ENCODE data around the gene MBLAC2.
A peak's percentile ranks its signal among the peaks of the same experiment; 100 is the strongest.

The MBLAC2 gene

DNA sequence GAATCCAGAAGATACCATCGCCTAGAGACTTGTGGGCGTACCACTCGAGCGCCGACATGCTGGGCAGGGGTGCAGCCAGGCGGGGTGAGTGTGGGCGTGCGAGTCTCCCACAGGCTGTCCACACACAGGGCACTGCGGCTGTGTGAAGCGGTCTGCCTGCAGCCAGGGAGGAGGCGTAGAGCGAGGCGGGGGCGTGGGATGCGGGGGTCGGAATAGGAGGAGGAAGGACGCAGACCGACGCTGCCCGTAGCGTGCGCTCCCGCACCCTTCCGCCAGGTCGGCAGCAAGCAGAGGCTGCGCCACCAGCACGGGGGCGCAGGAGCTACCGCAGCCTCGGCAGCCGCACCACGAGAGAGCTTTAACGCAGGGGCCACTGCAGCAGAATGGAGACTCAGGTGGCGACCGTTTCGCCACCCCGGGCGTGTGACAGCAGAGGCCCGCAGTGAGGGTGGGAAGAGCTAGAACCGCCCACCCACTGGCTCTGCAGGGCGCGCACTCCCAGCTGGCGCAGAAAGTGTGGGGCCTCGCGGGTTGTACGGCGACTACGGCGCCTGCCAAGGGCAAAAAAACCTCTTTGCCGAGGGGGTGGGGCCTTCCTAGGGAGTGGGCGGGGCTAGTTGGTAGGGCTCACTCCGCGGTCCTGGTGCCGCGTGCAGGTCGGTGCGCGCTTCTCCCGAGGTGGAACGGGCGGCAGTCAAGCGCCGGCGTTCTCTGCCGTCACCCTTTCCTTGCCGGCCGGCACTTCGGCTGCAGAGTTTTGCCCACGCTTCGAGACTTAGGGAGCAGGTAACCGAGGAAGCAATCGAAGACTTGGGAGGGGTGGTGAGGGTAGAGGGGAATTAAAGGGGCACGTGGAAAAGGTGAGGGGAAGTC lies at the start of gene MBLAC2, which contains the start of gene POLR3G:
TSS of gene MBLAC2 (minus strand) at position 537 of the 873 bp plus-strand sequence. CDS start at position 58, 479 bp downstream.
TSS of gene POLR3G (plus strand) at position 630 of the 873 bp plus-strand sequence. CDS start 10,704 bp downstream, outside the sequence.
- TF ChIP-seq, protein P1, sequence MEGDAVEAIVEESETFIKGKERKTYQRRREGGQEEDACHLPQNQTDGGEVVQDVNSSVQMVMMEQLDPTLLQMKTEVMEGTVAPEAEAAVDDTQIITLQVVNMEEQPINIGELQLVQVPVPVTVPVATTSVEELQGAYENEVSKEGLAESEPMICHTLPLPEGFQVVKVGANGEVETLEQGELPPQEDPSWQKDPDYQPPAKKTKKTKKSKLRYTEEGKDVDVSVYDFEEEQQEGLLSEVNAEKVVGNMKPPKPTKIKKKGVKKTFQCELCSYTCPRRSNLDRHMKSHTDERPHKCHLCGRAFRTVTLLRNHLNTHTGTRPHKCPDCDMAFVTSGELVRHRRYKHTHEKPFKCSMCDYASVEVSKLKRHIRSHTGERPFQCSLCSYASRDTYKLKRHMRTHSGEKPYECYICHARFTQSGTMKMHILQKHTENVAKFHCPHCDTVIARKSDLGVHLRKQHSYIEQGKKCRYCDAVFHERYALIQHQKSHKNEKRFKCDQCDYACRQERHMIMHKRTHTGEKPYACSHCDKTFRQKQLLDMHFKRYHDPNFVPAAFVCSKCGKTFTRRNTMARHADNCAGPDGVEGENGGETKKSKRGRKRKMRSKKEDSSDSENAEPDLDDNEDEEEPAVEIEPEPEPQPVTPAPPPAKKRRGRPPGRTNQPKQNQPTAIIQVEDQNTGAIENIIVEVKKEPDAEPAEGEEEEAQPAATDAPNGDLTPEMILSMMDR (conservative IDR thresholded peaks at IDR 0.05; ENCODE audit: low read depth, low read length), result peak; percentile 69
- H3K4me3 ChIP-seq (ENCODE audit: low read depth, low read length), result peak within 1 kb of the TSS; percentile 72
- DNase-seq (ENCODE audit: low read depth), result peak; percentile 96

DNA sequence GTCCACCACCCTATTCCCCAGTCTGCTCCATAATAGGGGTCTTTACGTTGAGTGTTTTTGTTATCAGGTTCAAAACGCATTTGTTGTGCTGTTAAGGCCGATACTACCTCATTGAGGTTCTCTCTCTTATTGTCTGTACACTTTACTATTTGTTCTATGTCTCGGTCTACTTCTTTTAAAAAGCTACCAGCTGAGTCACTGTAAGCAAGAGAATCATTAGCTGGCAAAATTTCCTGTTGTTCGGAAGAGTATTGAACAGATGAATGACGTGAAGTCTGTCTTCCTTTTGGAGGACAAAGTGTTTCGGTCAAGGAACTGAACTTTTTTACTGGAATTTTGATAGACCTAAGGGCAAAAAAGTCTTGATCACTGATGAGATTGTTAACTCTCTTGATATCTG lies 44.5 kb upstream of the MBLAC2 start:
- TF ChIP-seq, protein P1 (conservative IDR thresholded peaks at IDR 0.05; ENCODE audit: low read depth, low read length), result no peak

DNA sequence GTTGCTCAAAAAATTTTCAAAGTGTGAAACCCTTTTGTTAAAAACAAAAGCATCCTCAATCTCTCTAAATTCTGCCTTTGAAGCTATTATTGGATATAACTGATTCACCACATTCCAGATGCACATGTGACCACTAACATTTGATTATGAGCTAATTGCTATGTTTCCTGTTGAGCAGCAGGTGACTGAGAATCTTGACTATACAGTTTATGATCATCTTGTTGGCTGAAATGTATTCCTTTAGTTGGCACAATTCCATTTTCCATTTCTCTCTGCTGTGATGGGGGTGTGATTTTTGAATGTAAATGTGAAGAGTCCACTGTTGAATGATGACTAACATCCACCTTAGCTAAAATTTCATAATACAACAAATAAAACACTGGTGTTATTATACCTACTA lies 44.1 kb upstream of the MBLAC2 start:
- TF ChIP-seq, protein P1 (conservative IDR thresholded peaks at IDR 0.05; ENCODE audit: low read depth, low read length), result no peak
- peak; percentile 79 for DNase-seq (ENCODE audit: low read depth)
- H3K4me3 ChIP-seq (ENCODE audit: low read depth, low read length), result no peak overlapping the region

More for the DNA sequence above, 44.5 kb upstream of the MBLAC2 start:
- H3K4me3 ChIP-seq (ENCODE audit: low read depth, low read length), result no peak overlapping the region
- no peak for DNase-seq (ENCODE audit: low read depth)

DNA sequence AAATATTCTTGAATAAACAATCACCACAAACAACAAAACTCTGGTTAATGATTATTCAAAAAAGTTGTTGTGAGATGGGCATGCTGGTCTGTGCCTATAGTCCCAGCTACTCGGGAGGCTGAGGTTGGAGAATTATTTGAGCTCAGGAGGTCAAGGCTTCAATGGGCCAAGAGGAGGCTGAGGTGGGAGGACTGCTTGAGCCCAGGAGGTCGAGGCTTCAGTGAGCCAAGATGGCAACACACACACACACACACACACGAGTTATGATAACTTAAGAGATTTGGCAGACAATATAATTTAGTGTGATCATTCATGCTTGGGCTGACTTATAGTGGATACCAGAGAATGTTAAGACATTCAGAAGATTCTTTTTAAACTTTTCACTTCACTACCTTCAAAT lies 39.9 kb upstream of the MBLAC2 start:
- H3K4me3 ChIP-seq (ENCODE audit: low read depth, low read length), result no peak overlapping the region
- TF ChIP-seq, protein P1 (conservative IDR thresholded peaks at IDR 0.05; ENCODE audit: low read depth, low read length), result no peak
- no peak for DNase-seq (ENCODE audit: low read depth)

DNA sequence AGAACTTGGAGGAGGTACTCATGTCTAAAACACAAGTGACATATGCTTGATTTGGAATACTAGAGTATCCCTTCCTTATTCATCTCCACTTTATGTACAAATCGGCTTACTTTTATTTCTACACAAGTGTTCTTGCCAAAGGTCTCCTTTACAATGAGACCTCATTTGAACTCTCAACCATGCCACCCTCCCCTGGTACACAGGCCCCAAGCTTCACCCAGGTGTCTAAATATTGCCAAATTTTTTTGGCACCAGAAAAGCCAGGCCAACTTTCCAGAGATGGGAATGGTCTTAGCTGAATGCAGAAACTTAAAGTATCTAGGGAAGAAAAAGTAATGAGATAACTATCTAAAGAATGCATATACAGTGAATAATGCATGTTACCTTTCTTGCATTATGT lies 35.9 kb upstream of the MBLAC2 start:
- H3K4me3 ChIP-seq (ENCODE audit: low read depth, low read length), result no peak overlapping the region
- no peak for DNase-seq (ENCODE audit: low read depth)
- TF ChIP-seq, protein P1 (conservative IDR thresholded peaks at IDR 0.05; ENCODE audit: low read depth, low read length), result no peak

DNA sequence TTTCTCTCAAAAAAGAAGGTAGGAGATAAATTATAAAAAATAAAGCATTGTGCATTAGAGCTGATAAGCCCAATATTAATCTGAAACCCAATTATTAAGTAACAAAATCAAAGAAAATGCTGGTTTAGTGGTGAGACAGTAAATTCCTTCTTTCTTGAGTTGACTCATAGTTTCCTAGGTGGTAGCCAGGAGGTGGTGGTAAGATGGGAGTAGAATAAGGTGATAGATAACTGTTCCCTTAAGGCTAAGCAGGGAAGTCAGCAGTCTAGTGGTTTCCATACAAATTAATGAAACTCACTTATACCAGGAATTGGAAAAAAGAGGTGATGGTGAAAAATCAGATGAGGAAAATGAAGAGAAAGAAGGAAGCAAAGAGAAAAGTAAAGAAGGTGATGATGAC lies 31.6 kb upstream of the MBLAC2 start:
- peak; percentile 16 for DNase-seq (ENCODE audit: low read depth)
- H3K4me3 ChIP-seq (ENCODE audit: low read depth, low read length), result no peak overlapping the region
- TF ChIP-seq, protein P1 (conservative IDR thresholded peaks at IDR 0.05; ENCODE audit: low read depth, low read length), result no peak
